KOPT-K1 (cell line): ENCODE data around the gene SMIM5.
"Not testable (repeated sequence)": the region's sequence is repeated elsewhere in the genome, so short reads cannot be mapped to it uniquely, and the experiment has no call there.

ENCODE experiments used
- H3K27ac ChIP-seq: fragments of 200-600 bp; sonication (generic); 2 replicates; pipeline ENCODE4 v1.5.1; 2016; ENCODE audit warnings: antibody characterized with exemption, mild to moderate bottlenecking, low read depth, low read length; ENCODE audit not compliant: poor library complexity, severe bottlenecking
- H3K36me3 ChIP-seq: fragments of 200-600 bp; sonication (generic); 2 replicates; pipeline ENCODE4 v1.5.1; 2017; ENCODE audit warnings: antibody characterized with exemption, mild to moderate bottlenecking, low read length, moderate library complexity; ENCODE audit not compliant: insufficient read depth
- H3K9me3 ChIP-seq: fragments of 200-600 bp; sonication (generic); 2 replicates; pipeline ENCODE4 v1.5.1; 2017; ENCODE audit warnings: antibody characterized with exemption, low read length, mild to moderate bottlenecking; ENCODE audit not compliant: insufficient read depth, poor library complexity, severe bottlenecking

SMIM5 gene

GRCh38 chr17:75638039-75638438, 4.8 kb downstream of the SMIM5 start:
- not testable (repeated sequence) for H3K36me3 ChIP-seq, H3K27ac ChIP-seq, H3K9me3 ChIP-seq

DNA sequence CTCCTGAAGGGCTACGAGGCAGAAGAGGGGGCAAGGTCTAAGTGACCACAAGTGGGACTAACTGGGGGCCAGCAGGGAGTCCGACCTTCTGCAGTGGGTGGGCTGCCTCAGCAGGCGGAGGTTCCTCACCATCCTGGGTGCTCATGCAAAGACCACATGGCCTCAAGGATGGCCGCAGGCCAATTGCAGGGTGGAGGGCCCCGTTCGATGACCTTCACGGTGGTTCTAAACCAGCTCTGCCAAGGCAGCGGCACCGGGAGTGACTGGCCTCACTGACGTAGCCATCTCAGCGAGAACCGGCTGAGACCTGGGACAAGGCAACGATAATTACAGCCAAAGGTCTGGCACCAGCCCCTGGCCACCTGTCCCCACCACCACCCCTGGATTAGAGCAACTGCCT, 5.7 kb downstream of the SMIM5 start:
- Histone ChIP-seq H3K9me3 (no peaks in the 10 kb centered on the region), H3K36me3 (peaks cover 6% of the 10 kb centered on the region; the same call in 1 of the 2 replicates), H3K27ac (no peak overlapping the region)

DNA sequence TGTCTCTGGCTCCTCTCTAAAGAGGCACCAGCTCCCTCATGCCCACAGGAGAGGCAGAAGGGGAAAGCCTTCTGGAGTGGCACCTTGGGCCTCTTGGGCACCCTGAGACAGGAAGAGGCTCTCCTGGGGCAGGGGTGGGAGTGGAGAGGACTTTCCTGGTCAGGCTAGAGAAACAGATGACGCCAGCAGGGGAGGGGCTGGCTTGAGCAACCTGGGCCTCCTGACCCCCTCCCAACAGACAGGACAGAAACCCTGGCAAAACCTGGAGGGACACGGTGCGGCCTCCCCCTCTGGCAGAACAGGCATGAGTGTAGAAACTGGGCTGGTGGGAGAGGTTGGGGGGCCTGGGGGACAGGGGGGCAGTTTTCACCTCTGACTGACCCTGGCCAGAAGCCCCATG, 6.1 kb downstream of the SMIM5 start:
- Histone ChIP-seq H3K9me3 (no peaks in the 10 kb centered on the region), H3K27ac (no peak overlapping the region), H3K36me3 (peaks cover 6% of the 10 kb centered on the region; the same call in 1 of the 2 replicates)

GRCh38 chr17:75639771-75640555, 6.7 kb downstream of the SMIM5 start:
- H3K9me3 ChIP-seq: no peaks in the 10 kb centered on the region
- H3K36me3 ChIP-seq: peaks cover 6% of the 10 kb centered on the region; the same call in 1 of the 2 replicates
- H3K27ac ChIP-seq: no peak overlapping the region

- peaks cover 6% of the 10 kb centered on the region; the same call in 1 of the 2 replicates for H3K36me3 ChIP-seq
- no peaks in the 10 kb centered on the region for H3K9me3 ChIP-seq
- no peak overlapping the region for H3K27ac ChIP-seq
Observed at GRCh38 chr17:75640556-75641119, 7.4 kb downstream of the SMIM5 start.

GRCh38 chr17:75641343-75641742, 8.1 kb downstream of the SMIM5 start:
- Histone ChIP-seq H3K9me3 (no peaks in the 10 kb centered on the region), H3K36me3 (peaks cover 6% of the 10 kb centered on the region; the same call in 1 of the 2 replicates), H3K27ac (no peak overlapping the region)

- Histone ChIP-seq H3K27ac (no peak overlapping the region), H3K9me3 (no peaks in the 10 kb centered on the region), H3K36me3 (peaks cover 6% of the 10 kb centered on the region; the same call in 1 of the 2 replicates)
Observed at GRCh38 chr17:75642182-75642783, 9.0 kb downstream of the SMIM5 start.

DNA sequence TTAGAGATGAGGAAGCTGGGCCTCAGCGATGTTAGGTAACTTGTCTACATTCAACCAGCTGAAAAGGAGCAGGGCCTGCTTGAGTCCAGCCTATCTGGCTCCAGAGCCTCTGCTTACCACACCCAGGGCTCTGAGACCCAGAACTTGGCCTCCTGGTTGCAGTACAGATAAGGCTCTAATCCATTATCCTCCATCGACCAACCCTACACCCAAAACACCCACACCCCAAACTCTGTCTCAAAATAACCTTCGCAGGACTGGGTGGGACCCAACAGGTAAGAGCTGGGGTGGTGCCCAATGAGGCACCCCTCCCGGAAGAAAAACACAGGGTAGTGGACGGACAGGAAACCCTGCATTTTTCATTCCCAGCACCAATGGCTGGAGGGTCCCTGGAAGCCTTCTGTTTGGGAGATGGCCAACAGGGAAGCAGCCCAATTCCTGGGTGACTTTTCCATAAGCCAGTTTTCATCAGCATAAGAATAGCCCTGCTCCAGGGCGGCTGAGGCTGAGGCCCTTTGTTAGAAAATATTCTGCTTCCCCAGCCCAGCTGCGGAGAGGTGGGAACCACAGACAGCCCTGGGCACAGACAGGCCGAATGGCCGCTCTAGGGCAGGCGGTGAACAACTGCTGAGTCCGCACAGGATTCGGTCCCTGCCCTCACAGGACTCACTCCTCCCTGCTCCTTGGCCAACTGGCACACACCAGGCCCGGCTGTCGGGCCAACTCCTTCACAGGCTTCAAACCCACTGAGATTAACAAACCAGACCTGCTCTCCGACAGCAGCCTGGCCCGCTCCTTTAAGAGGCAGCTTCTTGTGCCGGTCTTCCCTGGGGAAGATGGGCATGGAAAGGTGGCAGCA, 9.8 kb downstream of the SMIM5 start:
- Histone ChIP-seq H3K27ac (no peak overlapping the region), H3K9me3 (no peaks in the 10 kb centered on the region), H3K36me3 (peaks cover 8% of the 10 kb centered on the region; the same call in 1 of the 2 replicates)

DNA sequence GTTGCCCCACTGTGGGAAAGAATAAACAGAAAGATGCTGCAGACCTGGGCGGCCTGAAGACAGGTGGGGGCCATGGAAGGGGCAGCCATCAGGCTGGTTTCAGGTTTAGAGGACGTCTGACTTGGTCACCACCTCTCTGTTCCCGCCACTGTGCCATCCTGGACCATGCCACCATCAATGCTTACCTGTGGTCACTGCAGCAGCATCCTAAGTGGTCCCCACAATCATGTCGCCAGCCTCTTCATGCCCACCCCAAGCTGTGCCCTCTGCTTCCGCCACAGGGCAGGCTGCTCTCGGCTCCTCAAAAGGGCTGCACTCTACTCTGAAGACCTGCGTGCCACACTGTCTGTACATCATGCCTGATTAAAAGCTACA, 10.4 kb downstream of the SMIM5 start:
- Histone ChIP-seq H3K36me3 (peaks cover 8% of the 10 kb centered on the region; the same call in 1 of the 2 replicates), H3K9me3 (no peaks in the 10 kb centered on the region), H3K27ac (no peak overlapping the region)

GRCh38 chr17:75645501-75645888, 12.3 kb downstream of the SMIM5 start:
- Histone ChIP-seq H3K27ac (peak overlapping the region; percentile 35), H3K36me3 (peaks cover 16% of the 10 kb centered on the region), H3K9me3 (no peaks in the 10 kb centered on the region)

GRCh38 chr17:75645889-75646637, 12.8 kb downstream of the SMIM5 start:
- H3K36me3 ChIP-seq: peaks cover 22% of the 10 kb centered on the region
- no peaks in the 10 kb centered on the region for H3K9me3 ChIP-seq
- peak overlapping the region; percentile 35 for H3K27ac ChIP-seq

DNA sequence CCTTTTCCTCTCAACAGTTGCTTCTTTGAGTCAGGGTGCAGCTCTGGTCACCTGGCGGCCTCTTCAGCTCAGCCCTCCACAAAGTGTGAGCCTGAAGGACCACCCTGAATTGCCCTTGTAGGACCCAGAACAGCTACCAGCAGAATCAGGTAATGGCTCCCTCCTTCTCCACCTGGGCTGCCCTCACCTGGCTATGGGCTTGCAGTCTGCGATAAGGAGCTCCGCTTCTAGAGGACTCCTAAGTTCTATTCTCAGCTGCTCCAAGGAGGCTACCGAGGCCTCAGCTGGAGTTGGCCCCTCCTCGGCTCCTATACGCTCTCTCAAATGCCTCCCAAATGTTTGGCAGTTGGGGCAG, 13.4 kb downstream of the SMIM5 start:
- peaks cover 26% of the 10 kb centered on the region for H3K36me3 ChIP-seq
- peak overlapping the region; percentile 35 for H3K27ac ChIP-seq
- no peaks in the 10 kb centered on the region for H3K9me3 ChIP-seq

DNA sequence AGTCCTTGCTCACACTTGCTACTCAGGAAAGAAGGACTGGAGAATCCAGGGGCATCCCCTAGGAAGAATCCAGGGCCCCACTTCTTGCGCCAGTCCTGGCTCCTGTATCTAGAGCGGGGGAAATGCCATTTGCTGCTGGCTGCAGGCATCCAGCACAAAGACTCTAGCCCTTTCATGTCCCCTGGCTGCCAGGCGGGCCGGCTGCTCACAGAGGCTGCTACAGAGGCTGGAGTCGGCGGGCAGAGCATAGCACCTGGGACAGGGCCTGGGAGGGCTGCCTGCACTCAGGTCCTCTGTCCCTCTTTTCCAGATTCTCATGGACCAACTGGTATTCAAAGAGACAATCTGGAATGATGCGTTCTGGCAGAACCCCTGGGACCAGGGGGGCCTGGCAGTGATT, 13.8 kb downstream of the SMIM5 start:
- Histone ChIP-seq H3K27ac (no peak overlapping the region), H3K36me3 (peaks cover 30% of the 10 kb centered on the region)

DNA sequence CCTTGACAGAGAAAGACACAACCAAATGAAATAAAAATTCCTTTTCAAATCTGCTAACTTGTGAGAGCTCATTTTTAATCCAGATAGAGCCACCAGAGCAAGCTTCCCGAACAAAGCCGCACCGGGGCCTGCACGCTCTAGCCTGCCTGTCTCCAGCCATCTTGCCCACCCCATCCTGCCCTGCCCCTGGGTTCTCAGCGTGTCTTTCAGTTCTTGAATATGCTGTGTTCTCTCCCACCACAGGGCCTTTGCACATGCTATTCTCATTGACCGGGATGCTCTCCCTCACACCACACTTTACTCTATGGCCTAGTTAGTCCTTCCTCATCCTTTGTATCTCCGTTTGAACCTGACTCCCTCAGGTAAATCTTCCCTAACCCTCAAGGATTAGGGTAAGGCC, 14.7 kb downstream of the SMIM5 start:
- Histone ChIP-seq H3K36me3 (peaks cover 30% of the 10 kb centered on the region), H3K9me3 (no peaks in the 10 kb centered on the region), H3K27ac (no peak overlapping the region)

More for the DNA sequence above, 13.8 kb downstream of the SMIM5 start:
- H3K9me3 ChIP-seq: no peaks in the 10 kb centered on the region
